ENCODE results near the gene SAMD4A. TPM values are rescaled to one million over a fixed set of nuclear protein-coding genes. Genes with fewer than 3 reads are reported as not detected.
"Not testable (repeated sequence)": the region's sequence is repeated elsewhere in the genome, so short reads cannot be mapped to it uniquely, and the experiment has no call there.

The SAMD4A gene
- total RNA-seq, 1 donor from 2014 or later = 26.4 TPM

- no peak for DNase-seq (ENCODE audit: low read depth, low spot score)
Observed at GRCh38 chr14:54724676-54725325, 157.9 kb downstream of the SAMD4A start.

- no peak for DNase-seq (ENCODE audit: low read depth, low spot score)
Observed at GRCh38 chr14:54725998-54726397, 159.1 kb downstream of the SAMD4A start.

GRCh38 chr14:54727929-54728328, 161.0 kb downstream of the SAMD4A start:
- DNase-seq (ENCODE audit: low read depth, low spot score) = no peak

- no peak for DNase-seq (ENCODE audit: low read depth, low spot score)
Observed at GRCh38 chr14:54728700-54729527, 162.0 kb downstream of the SAMD4A start.

- no peak for DNase-seq (ENCODE audit: low read depth, low spot score)
Observed at GRCh38 chr14:54730156-54730961, 163.4 kb downstream of the SAMD4A start.

GRCh38 chr14:54734966-54735365, 168.0 kb downstream of the SAMD4A start:
- no peak for DNase-seq (ENCODE audit: low read depth, low spot score)

- no peak for DNase-seq (ENCODE audit: low read depth, low spot score)
Observed at GRCh38 chr14:54735424-54735823, 168.5 kb downstream of the SAMD4A start.

GRCh38 chr14:54737132-54737711, 170.3 kb downstream of the SAMD4A start:
- DNase-seq (ENCODE audit: low read depth, low spot score) = no peak

- no peak for DNase-seq (ENCODE audit: low read depth, low spot score)
Observed at GRCh38 chr14:54738009-54738408, 171.1 kb downstream of the SAMD4A start.

GRCh38 chr14:54739514-54739913, 172.6 kb downstream of the SAMD4A start:
- DNase-seq (ENCODE audit: low read depth, low spot score) = no peak

- no peak for DNase-seq (ENCODE audit: low read depth, low spot score)
Observed at GRCh38 chr14:54742492-54743350, 175.8 kb downstream of the SAMD4A start.

- DNase-seq (ENCODE audit: low read depth, low spot score) = no peak
Observed at GRCh38 chr14:54743382-54743781, 176.5 kb downstream of the SAMD4A start.

GRCh38 chr14:54746019-54746418, 179.1 kb downstream of the SAMD4A start:
- DNase-seq (ENCODE audit: low read depth, low spot score) = no peak

- DNase-seq (ENCODE audit: low read depth, low spot score) = no peak
Observed at GRCh38 chr14:54747616-54748015, 180.7 kb downstream of the SAMD4A start.

- no peak for DNase-seq (ENCODE audit: low read depth, low spot score)
Observed at GRCh38 chr14:54749180-54749579, 182.3 kb downstream of the SAMD4A start.

GRCh38 chr14:54749727-54750126, 182.8 kb downstream of the SAMD4A start:
- no peak for DNase-seq (ENCODE audit: low read depth, low spot score)

GRCh38 chr14:54752611-54753010, 185.7 kb downstream of the SAMD4A start:
- DNase-seq (ENCODE audit: low read depth, low spot score) = not testable (repeated sequence)

- DNase-seq (ENCODE audit: low read depth, low spot score) = not testable (repeated sequence)
Observed at GRCh38 chr14:54753396-54753795, 186.5 kb downstream of the SAMD4A start.

- no peak for DNase-seq (ENCODE audit: low read depth, low spot score)
Observed at GRCh38 chr14:54754116-54754622, 187.2 kb downstream of the SAMD4A start.

- no peak for DNase-seq (ENCODE audit: low read depth, low spot score)
Observed at GRCh38 chr14:54754623-54755386, 187.9 kb downstream of the SAMD4A start.

All from pulmonary artery endothelial cell (primary cell).